HUES48 (cell line): ENCODE results near the gene FRMD4A.
"Not testable (repeated sequence)": the region's sequence is repeated elsewhere in the genome, so short reads cannot be mapped to it uniquely, and the experiment has no call there.

Experiments used
- H3K27ac ChIP-seq: one replicate; pipeline ENCODE4 v1.7.0; 2013; ENCODE audit warnings: low read depth, low read length, inconsistent platforms
- H3K27me3 ChIP-seq: 2 replicates; pipeline ENCODE4 v1.6.1; 2013; ENCODE audit warnings: mild to moderate bottlenecking, low read length; ENCODE audit not compliant: control insufficient read depth, insufficient read depth
- H3K36me3 ChIP-seq: 2 replicates; pipeline ENCODE4 v1.6.1; 2013; ENCODE audit warnings: low read length; ENCODE audit not compliant: control insufficient read depth, insufficient read depth
- H3K4me1 ChIP-seq: 2 replicates; pipeline ENCODE4 v1.6.1; 2013; ENCODE audit warnings: mild to moderate bottlenecking, low read length; ENCODE audit not compliant: control insufficient read depth, insufficient read depth
- H3K4me3 ChIP-seq: 2 replicates; pipeline ENCODE4 v1.5.1; 2013; ENCODE audit warnings: mild to moderate bottlenecking, low read depth, low read length
- H3K9ac ChIP-seq: 2 replicates; pipeline ENCODE4 v1.6.1; 2013; ENCODE audit warnings: mild to moderate bottlenecking, low read depth, low read length, moderate library complexity
- H3K9me3 ChIP-seq: 2 replicates; pipeline ENCODE4 v1.6.1; 2013; ENCODE audit warnings: low read length; ENCODE audit not compliant: control insufficient read depth, insufficient read depth

The FRMD4A gene

DNA sequence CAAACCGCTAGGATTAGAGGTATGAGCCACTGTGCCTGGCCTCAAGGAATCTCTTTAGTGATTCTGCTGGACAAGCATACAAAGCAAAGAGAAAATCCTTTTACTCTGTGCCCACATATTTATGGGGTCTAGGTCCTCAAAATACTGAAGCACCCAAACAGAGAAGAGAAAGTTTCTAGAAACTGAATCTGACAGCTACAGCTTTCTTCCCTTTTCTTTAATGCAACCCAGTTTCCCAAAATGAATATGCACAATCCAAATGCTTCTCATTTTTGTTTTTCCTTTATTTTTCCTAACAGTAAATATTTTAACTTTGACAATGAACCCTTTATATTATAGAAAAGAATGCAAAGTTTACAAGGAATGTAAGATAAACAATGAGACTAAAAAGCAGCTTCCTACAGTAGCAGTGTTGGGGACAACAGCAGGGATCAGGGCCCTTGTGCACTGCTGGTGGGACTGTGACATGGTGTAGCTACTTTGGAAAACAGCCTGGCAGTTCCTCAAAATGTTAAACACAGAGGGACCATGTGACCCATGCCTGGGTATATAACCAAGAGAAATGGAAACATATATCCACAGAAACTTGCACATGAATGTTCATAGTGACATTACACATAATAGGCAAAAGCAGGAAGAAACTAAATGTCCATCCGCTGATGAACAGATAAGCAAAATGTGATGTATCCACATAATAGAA is 418.8 kb downstream of the FRMD4A start:
- Histone ChIP-seq H3K27ac (no peak overlapping the region), H3K9ac (no peak overlapping the region), H3K4me3 (no peak overlapping the region)

DNA sequence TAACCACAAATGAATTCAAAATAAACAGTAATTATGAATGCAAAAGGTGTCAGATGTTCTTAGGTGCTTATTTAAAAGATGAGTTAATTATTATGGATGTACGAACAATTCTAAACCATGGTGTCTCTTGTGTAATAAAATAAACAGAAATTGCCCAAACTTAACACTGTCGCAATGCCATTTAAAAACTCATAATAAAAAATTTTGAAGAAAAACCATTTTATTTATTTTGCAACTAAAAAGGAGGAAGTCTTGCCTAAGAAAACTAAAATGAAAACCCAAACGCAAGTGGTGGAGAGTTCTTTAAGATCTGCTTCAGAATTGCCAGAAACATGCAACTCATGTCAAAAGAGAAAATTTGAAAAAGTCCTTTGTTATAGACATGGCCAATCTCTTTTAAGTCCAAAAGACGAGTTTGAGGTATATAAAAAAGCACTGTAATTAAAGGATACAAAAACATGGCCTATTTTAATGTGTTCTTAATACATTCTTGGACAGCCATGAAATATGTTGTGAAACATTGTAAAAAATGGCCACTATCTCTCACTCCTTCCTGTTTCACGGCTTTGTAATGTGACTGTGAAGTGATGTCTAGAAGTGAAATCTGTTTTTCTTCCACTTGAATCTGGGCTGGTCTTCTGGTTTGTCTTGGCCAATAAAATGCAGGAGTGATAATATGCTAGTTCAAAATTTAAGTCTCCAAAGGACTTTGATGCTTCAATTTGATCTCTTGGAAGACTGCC is 421.0 kb downstream of the FRMD4A start:
- Histone ChIP-seq H3K27ac (no peak overlapping the region), H3K36me3 (no peaks in the 10 kb centered on the region), H3K4me1 (no peaks in the 10 kb centered on the region), H3K9me3 (no peaks in the 10 kb centered on the region), H3K27me3 (no peaks in the 10 kb centered on the region), H3K4me3 (no peak overlapping the region), H3K9ac (no peak overlapping the region)

More for the DNA sequence above, 418.8 kb downstream of the FRMD4A start:
- Histone ChIP-seq H3K9me3 (no peaks in the 10 kb centered on the region), H3K4me1 (no peaks in the 10 kb centered on the region), H3K27me3 (no peaks in the 10 kb centered on the region), H3K36me3 (no peaks in the 10 kb centered on the region)

DNA sequence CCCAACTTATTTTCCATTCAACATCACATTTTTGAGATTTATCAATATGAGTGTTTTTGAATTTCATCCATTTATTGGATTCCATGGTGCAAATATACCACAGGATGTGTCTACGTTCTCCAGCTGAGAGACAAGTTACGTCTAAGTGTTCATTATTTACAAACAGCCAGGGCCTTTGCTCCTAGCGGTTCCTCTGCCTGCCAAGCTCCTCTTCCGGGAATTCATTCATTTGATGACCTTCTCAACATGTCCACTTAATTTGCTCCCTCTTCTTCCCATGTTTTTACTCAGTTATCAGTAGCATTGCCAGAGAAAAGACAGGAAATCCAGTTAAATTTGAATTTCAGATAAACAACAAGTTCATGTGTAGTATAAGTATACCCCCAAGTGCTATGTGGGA is 422.2 kb downstream of the FRMD4A start:
- no peak overlapping the region for H3K9ac ChIP-seq
- H3K4me1 ChIP-seq = peaks cover 8% of the 10 kb centered on the region
- no peaks in the 10 kb centered on the region for H3K9me3 ChIP-seq
- H3K4me3 ChIP-seq = no peak overlapping the region
- H3K27ac ChIP-seq = no peak overlapping the region
- H3K36me3 ChIP-seq = no peaks in the 10 kb centered on the region
- H3K27me3 ChIP-seq = no peaks in the 10 kb centered on the region

DNA sequence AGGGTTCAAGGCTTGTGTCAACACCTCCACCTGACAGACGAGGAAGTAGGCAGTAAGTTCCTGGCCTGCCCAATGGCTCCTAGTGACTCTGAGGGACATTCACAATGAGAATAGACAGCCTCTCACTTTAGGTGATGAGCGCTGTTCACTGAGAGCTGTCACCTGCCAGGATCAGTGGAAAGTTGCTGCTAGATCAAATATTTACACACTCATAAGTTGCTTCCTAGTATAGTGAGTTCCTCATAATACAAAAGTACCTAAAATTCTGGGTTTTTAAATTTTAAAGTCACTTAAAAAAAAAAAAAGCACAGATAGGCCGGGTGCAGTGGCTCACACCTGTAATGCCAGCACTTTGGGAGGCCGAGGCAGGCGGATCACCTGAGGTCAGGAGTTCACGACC is 423.2 kb downstream of the FRMD4A start:
- H3K4me3 ChIP-seq = no peak overlapping the region
- H3K27me3 ChIP-seq = no peaks in the 10 kb centered on the region
- no peaks in the 10 kb centered on the region for H3K36me3 ChIP-seq
- H3K27ac ChIP-seq = no peak overlapping the region
- peaks cover 8% of the 10 kb centered on the region for H3K4me1 ChIP-seq
- no peak overlapping the region for H3K9ac ChIP-seq
- H3K9me3 ChIP-seq = no peaks in the 10 kb centered on the region

DNA sequence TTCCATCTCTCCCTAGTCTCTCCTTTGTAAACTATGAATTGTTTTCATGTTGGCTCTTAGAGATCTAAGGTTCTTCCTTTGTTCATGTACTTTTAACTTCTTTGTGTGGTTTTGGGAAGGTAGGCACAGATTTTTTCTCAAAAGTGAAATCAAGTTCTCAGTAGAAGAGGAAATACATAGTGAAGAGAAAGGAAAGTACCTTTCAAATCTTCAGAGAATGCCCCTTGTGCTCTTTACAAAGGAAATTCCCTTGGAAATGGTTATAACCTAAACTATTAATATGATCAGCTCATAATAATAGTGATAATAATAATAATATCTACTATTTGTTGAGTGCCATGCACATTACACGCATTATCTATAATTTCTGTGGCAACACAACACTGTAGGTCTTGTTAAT is 425.4 kb downstream of the FRMD4A start:
- H3K27ac ChIP-seq = no peak overlapping the region
- no peaks in the 10 kb centered on the region for H3K27me3 ChIP-seq
- H3K36me3 ChIP-seq = no peaks in the 10 kb centered on the region
- H3K9ac ChIP-seq = no peak overlapping the region
- H3K4me3 ChIP-seq = no peak overlapping the region
- no peaks in the 10 kb centered on the region for H3K9me3 ChIP-seq
- peaks cover 8% of the 10 kb centered on the region for H3K4me1 ChIP-seq

DNA sequence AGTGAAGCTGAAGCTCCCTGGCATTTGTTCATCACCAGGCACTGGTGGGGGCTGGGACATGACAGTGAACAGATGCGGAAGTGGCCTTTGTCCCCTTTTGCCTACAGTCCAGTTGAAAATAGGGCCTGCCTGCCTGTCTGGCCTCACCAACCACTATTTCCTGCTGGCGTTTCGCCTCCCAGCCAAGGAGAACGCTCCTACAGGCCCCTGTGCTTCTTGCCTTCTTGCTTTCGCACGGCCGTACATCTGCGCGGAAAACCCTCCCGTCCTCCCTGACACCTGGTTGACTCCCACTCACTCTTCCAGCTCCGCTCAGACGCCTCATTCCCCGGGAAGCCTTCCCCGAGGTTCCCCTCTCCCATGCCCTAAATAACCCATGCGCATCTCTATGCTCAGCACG is 426.7 kb downstream of the FRMD4A start:
- no peaks in the 10 kb centered on the region for H3K27me3 ChIP-seq

DNA sequence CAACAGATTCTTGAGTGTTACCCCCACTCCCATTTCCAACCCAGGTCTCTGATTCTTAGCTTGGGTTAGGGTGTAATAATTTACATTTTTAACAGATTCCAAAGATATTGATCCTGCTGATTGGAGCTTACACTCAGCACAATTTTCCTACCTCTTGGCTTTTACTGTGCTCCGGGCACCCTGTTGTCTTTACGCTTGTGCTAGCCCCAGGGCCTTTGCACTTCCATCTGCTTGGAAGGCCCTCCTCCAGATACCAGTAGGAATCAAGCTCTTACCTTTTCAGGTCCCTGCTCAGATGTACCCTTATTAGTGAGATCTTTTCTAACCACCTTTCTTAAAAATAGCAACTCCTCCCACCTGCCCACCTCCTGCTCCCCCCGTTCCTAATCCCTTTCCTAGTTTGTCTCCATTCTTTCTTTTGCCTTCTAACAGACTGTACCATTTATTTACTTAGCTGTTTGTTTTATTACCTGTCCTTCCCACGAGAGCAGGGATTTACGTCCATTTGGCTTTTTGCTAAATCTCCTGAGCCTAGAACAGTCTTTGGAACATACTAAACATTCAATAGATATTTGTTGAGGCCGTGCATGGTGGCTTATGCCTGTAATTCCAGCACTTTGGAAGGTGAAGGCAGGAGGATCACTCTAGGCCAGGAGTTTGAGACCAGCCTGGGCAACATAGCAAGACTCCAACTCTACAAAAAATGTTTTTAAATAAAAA is 427.7 kb downstream of the FRMD4A start:
- H3K27me3 ChIP-seq = no peaks in the 10 kb centered on the region
- peaks cover 8% of the 10 kb centered on the region for H3K4me1 ChIP-seq
- no peak overlapping the region for H3K4me3 ChIP-seq
- H3K9me3 ChIP-seq = no peaks in the 10 kb centered on the region
- no peaks in the 10 kb centered on the region for H3K36me3 ChIP-seq
- no peak overlapping the region for H3K9ac ChIP-seq
- H3K27ac ChIP-seq = no peak overlapping the region

More for the DNA sequence above, 426.7 kb downstream of the FRMD4A start:
- Histone ChIP-seq H3K4me1 (peaks cover 8% of the 10 kb centered on the region), H3K4me3 (no peak overlapping the region), H3K36me3 (no peaks in the 10 kb centered on the region), H3K27ac (no peak overlapping the region), H3K9me3 (no peaks in the 10 kb centered on the region), H3K9ac (no peak overlapping the region)

DNA sequence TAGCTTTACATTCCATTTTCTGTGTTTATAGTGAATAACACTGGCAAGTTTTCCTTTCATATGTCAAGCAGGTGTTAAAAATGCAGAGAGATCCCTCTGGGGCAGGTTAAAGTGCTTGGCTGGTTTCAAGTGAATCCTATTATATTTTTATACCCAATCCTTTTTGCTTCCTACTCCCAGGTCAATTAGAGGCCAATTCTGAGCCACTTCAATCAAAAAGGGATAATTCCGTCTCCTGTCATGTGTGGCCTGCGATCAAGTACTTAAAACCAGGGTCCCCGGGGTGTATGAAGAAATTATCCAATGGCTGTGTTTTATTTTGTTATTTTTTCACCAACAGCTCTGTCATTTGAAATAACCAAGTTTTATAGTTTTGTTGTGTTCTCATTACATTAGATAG is 430.8 kb downstream of the FRMD4A start:
- H3K4me1 ChIP-seq = peaks cover 8% of the 10 kb centered on the region

DNA sequence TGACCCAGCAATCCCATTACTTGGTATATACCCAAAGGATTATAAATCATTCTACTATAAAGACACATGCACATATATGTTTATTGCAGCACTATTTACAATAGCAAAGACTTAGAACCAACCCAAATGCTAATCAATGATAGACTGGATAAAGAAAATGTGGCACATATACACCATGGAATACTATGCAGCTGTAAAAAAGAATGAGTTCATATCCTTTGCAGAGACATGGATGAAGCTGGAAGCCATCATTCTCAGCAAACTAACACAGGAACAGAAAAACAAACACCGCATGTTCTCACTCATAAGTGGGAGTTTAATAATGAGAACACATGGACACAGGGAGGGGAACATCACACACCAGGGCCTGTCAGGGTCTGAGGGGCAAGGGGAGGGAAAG is 434.6 kb downstream of the FRMD4A start:
- H3K27me3 ChIP-seq = peaks cover 29% of the 10 kb centered on the region
- H3K9ac ChIP-seq, H3K27ac ChIP-seq, H3K36me3 ChIP-seq, H3K9me3 ChIP-seq, H3K4me3 ChIP-seq: not testable (repeated sequence)
- H3K4me1 ChIP-seq = peaks cover 13% of the 10 kb centered on the region

More for the DNA sequence above, 430.8 kb downstream of the FRMD4A start:
- no peak overlapping the region for H3K9ac ChIP-seq
- no peaks in the 10 kb centered on the region for H3K36me3 ChIP-seq
- H3K4me3 ChIP-seq = no peak overlapping the region
- H3K9me3 ChIP-seq = no peaks in the 10 kb centered on the region
- H3K27ac ChIP-seq = no peak overlapping the region
- no peaks in the 10 kb centered on the region for H3K27me3 ChIP-seq

DNA sequence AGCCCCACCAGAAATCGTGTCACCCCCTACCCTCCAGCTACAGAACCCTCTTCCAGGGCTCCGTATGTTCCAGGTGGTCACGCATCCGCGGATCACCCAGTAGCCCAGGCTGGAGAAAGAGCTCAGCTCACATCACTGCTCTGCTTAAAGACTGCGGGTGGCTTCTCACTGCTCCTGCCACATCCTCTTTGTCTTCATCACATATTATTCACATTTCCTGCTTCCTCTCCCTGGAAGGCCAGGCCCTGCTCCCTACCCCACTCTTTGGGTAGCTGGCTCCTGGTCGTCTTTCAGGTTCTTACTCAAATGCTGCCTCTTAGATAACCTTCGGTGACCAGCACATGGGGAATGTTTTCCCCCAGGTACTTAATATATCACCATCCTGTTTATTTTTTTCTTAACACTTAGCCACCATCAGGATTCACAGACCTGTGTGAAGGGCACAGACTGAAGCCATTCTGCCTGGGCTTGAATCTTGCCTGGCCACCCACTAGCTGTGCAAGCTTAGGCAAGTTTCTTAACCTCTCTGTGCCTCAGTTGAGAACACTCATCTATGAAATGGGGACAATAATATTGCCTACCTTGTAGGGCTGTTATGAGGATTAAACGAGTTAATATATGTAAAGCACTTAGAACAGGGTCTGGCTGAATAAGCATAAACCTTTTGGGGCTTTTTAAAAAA is 436.2 kb downstream of the FRMD4A start:
- H3K27me3 ChIP-seq = peaks cover 45% of the 10 kb centered on the region
- H3K4me1 ChIP-seq = peaks cover 23% of the 10 kb centered on the region
- no peak overlapping the region for H3K9ac ChIP-seq
- no peak overlapping the region for H3K27ac ChIP-seq
- no peaks in the 10 kb centered on the region for H3K36me3 ChIP-seq
- no peak overlapping the region for H3K4me3 ChIP-seq
- no peaks in the 10 kb centered on the region for H3K9me3 ChIP-seq
